H9 (cell line): ENCODE measurements around the gene BHLHE41. TPM values are rescaled to one million over a fixed set of nuclear protein-coding genes. Genes with fewer than 3 reads are reported as not detected.

Experiments
- DNase-seq: peaks from one replicate; pipeline ENCODE4 v3.0.0-alpha.2; 2017
- H2AFZ ChIP-seq: one replicate; pipeline ENCODE4 v1.6.1; 2013; ENCODE audit warnings: mild to moderate bottlenecking, low read length, control low read depth, moderate library complexity
- H2AK5ac ChIP-seq: 2 replicates; pipeline ENCODE4 v1.6.1; 2013; ENCODE audit warnings: low read length, control low read depth, mixed read lengths; ENCODE audit not compliant: insufficient read length
- H2BK120ac ChIP-seq: one replicate; pipeline ENCODE4 v1.6.1; 2013; ENCODE audit warnings: low read depth, mild to moderate bottlenecking, low read length, control low read depth, inconsistent platforms; ENCODE audit not compliant: poor library complexity, severe bottlenecking
- H2BK12ac ChIP-seq: 2 replicates; pipeline ENCODE4 v1.6.1; 2013; ENCODE audit warnings: low read length, control low read depth, mixed read lengths, low read depth; ENCODE audit not compliant: insufficient read length
- H2BK15ac ChIP-seq: 2 replicates; pipeline ENCODE4 v1.6.1; 2013; ENCODE audit warnings: low read depth, low read length, control low read depth
- H2BK20ac ChIP-seq: one replicate; pipeline ENCODE4 v1.6.1; 2013; ENCODE audit warnings: low read depth, mild to moderate bottlenecking, low read length, control low read depth, inconsistent platforms; ENCODE audit not compliant: poor library complexity, severe bottlenecking
- H2BK5ac ChIP-seq: 2 replicates; pipeline ENCODE4 v1.6.1; 2013; ENCODE audit warnings: low read length, control low read depth, mixed read lengths; ENCODE audit not compliant: insufficient read length
- H3K14ac ChIP-seq: 2 replicates; pipeline ENCODE4 v1.6.1; 2013; ENCODE audit warnings: low read length, control low read depth; ENCODE audit not compliant: insufficient read depth
- H3K18ac ChIP-seq: 2 replicates; pipeline ENCODE4 v1.6.1; 2013; ENCODE audit warnings: low read depth, mild to moderate bottlenecking, mixed read lengths, low read length, control low read depth; ENCODE audit not compliant: insufficient read length
- H3K23ac ChIP-seq: 2 replicates; pipeline ENCODE4 v1.6.1; 2013; ENCODE audit warnings: low read length, control low read depth, mixed read lengths, low read depth; ENCODE audit not compliant: insufficient read length
- H3K23me2 ChIP-seq: 2 replicates; pipeline ENCODE4 v1.6.1; 2013; ENCODE audit warnings: low read depth, mild to moderate bottlenecking, mixed read lengths, low read length, control low read depth; ENCODE audit not compliant: insufficient read length, poor library complexity, severe bottlenecking
- H3K27ac ChIP-seq: 2 replicates; pipeline ENCODE4 v1.5.1; 2013; ENCODE audit warnings: low read length, control low read depth, mixed read lengths, low read depth; ENCODE audit not compliant: insufficient read length
- H3K27me3 ChIP-seq: 2 replicates; pipeline ENCODE4 v1.6.1; 2013; ENCODE audit warnings: low read length, control low read depth, inconsistent platforms; ENCODE audit not compliant: insufficient read depth
- H3K4ac ChIP-seq: 2 replicates; pipeline ENCODE4 v1.6.1; 2013; ENCODE audit warnings: low read depth, mild to moderate bottlenecking, control low read depth, inconsistent platforms, low read length, moderate library complexity
- H3K4me1 ChIP-seq: 2 replicates; pipeline ENCODE4 v1.6.1; 2013; ENCODE audit warnings: low read length, control low read depth, inconsistent platforms; ENCODE audit not compliant: insufficient read depth
- H3K4me2 ChIP-seq: 2 replicates; pipeline ENCODE4 v1.6.1; 2013; ENCODE audit warnings: low read length, control low read depth, mixed read lengths; ENCODE audit not compliant: insufficient read length, insufficient read depth
- H3K56ac ChIP-seq: 2 replicates; pipeline ENCODE4 v1.6.1; 2013; ENCODE audit warnings: low read depth, mild to moderate bottlenecking, mixed read lengths, low read length, control low read depth; ENCODE audit not compliant: insufficient read length
- H3K79me1 ChIP-seq: 2 replicates; pipeline ENCODE4 v1.6.1; 2013; ENCODE audit warnings: low read depth, mild to moderate bottlenecking, moderate library complexity, low read length, control low read depth, inconsistent platforms; ENCODE audit not compliant: insufficient read depth, poor library complexity, severe bottlenecking
- H3K79me2 ChIP-seq: 2 replicates; pipeline ENCODE4 v1.6.1; 2013; ENCODE audit warnings: low read length, control low read depth, inconsistent platforms; ENCODE audit not compliant: insufficient read depth
- H3K9ac ChIP-seq: 2 replicates; pipeline ENCODE4 v1.6.1; 2013; ENCODE audit warnings: low read length, control low read depth, mixed read lengths; ENCODE audit not compliant: insufficient read length; ENCODE audit errors: extremely low read depth
- H3K9me3 ChIP-seq: one replicate; pipeline ENCODE4 v1.6.1; 2013; ENCODE audit warnings: low read depth, low read length, inconsistent platforms; ENCODE audit not compliant: control insufficient read depth
- H3T11ph ChIP-seq: one replicate; pipeline ENCODE4 v1.6.1; 2013; ENCODE audit warnings: mild to moderate bottlenecking, low read length, control low read depth, inconsistent platforms
- H4K20me1 ChIP-seq: one replicate; pipeline ENCODE4 v1.6.1; 2013; ENCODE audit not compliant: control insufficient read depth, insufficient read length, insufficient read depth
- H4K5ac ChIP-seq: 2 replicates; pipeline ENCODE4 v1.6.1; 2013; ENCODE audit warnings: low read depth, mild to moderate bottlenecking, mixed read lengths, low read length, control low read depth; ENCODE audit not compliant: insufficient read length
- H4K8ac ChIP-seq: replicated peaks from 2 replicates; pipeline ENCODE4 v1.6.1; 2013; ENCODE audit warnings: low read length, control low read depth, mixed read lengths, low read depth; ENCODE audit not compliant: insufficient read length
- H4K91ac ChIP-seq: 2 replicates; pipeline ENCODE4 v1.6.1; 2013; ENCODE audit warnings: low read depth, mild to moderate bottlenecking, moderate library complexity, mixed read lengths, low read length, control low read depth; ENCODE audit not compliant: insufficient read length
- H3K27ac Mint-ChIP-seq, 3 experiments: 2 replicates in 2 of 3; 3 replicates in 1 of 3; pipeline ENCODE4 v1.8.0; 2020 to 2021; ENCODE audit warnings: mixed read lengths in 3 of 3, mild to moderate bottlenecking in 1 of 3, moderate library complexity in 1 of 3
- H3K27me3 Mint-ChIP-seq: 2 replicates; pipeline ENCODE4 v1.8.0; 2021; ENCODE audit warnings: low read depth, mild to moderate bottlenecking, moderate library complexity, mixed read lengths
- H3K36me3 Mint-ChIP-seq, 3 experiments: 2 replicates in 2 of 3; 3 replicates in 1 of 3; pipeline ENCODE4 v1.8.0; 2020 to 2021; ENCODE audit warnings: low read depth in 3 of 3, mixed read lengths in 3 of 3; ENCODE audit not compliant: insufficient read depth in 1 of 3
- H3K4me1 Mint-ChIP-seq, 2 experiments: 2 replicates each; pipeline ENCODE4 v1.8.0; 2020; ENCODE audit warnings: mixed read lengths in 2 of 2
- H3K4me3 Mint-ChIP-seq, 2 experiments: 2 replicates in 1 of 2; 3 replicates in 1 of 2; pipeline ENCODE4 v1.8.0; 2020 to 2021; ENCODE audit warnings: mild to moderate bottlenecking in 2 of 2, mixed read lengths in 2 of 2, moderate library complexity in 1 of 2
- H3K9me3 Mint-ChIP-seq, 2 experiments: 2 replicates in 1 of 2; 3 replicates in 1 of 2; pipeline ENCODE4 v1.8.0; 2020; ENCODE audit warnings: mild to moderate bottlenecking in 2 of 2, mixed read lengths in 2 of 2, moderate library complexity in 1 of 2
- CTCF ChIP-seq: fragments of 200-600 bp; sonication (generic); conservative IDR thresholded peaks from 3 replicates; pipeline ENCODE4 v1.8.0; 2021; ENCODE audit warnings: antibody characterized with exemption, mild to moderate bottlenecking
- WGBS: extraction: QIAGEN DNeasy Blood & Tissue Kit; methylation state at CpG from one replicate; pipeline ENCODE4 v1.1.7; 2013; ENCODE audit warnings: missing lambda C conversion rate, low lambda C conversion rate, mixed read lengths; ENCODE audit not compliant: insufficient read length; ENCODE audit errors: extremely low coverage; 5-methylcytosine and 5-hydroxymethylcytosine counted together
- total RNA-seq: library from RNA; stranded (reverse); gene quantifications from 2 replicates; pipeline ENCODE4 v1.2.1, GENCODE V29; 2021

Gene BHLHE41
- total RNA-seq, 1 experiment from 2014 or later, result 0.33 TPM

- no peaks in the 10 kb centered on the region for H3K9me3 Mint-ChIP-seq
- Histone ChIP-seq H3T11ph (no peak overlapping the region), H3K27me3 (no peaks in the 10 kb centered on the region), H3K4ac (no peak overlapping the region), H3K56ac (no peak overlapping the region), H3K79me2 (no peaks in the 10 kb centered on the region), H3K9ac (no peak overlapping the region), H2BK15ac (no peak overlapping the region), H2BK20ac (no peak overlapping the region), H3K9me3 (no peaks in the 10 kb centered on the region), H3K14ac (no peak overlapping the region), H4K20me1 (no peaks in the 10 kb centered on the region), H3K23ac (no peak overlapping the region), H2AFZ (no peak overlapping the region), H3K23me2 (no peaks in the 10 kb centered on the region), H4K5ac (no peak overlapping the region), H2BK5ac (no peak overlapping the region), H2BK12ac (no peak overlapping the region), H4K91ac (no peak overlapping the region), H3K4me1 (no peaks in the 10 kb centered on the region), H4K8ac (no peak overlapping the region), H3K79me1 (no peaks in the 10 kb centered on the region), H3K4me2 (no peak overlapping the region), H3K18ac (no peak overlapping the region), H2AK5ac (no peak overlapping the region), H3K27ac (no peak overlapping the region), H2BK120ac (no peak overlapping the region)
- H3K36me3 Mint-ChIP-seq, result no peaks in the 10 kb centered on the region
- H3K27me3 Mint-ChIP-seq, result no peaks in the 10 kb centered on the region; the same call in 1 of the 2 replicates
- no peak for DNase-seq
- no peak for TF ChIP-seq CTCF
- H3K4me1 Mint-ChIP-seq, result peaks cover 7 to 8% of the 10 kb centered on the region in 2 experiments
- H3K27ac Mint-ChIP-seq, result no peak overlapping the region; a peak in 1 of 7 replicates
- H3K4me3 Mint-ChIP-seq, result no peak overlapping the region
- no CpG with 5 or more reads among the region's 8 CpGs for WGBS
Observed at GRCh38 chr12:26100666-26101349, 24.0 kb downstream of the BHLHE41 start.
